HG02798 (cell line): Measurements from ENCODE around the gene EIF2A.
"Not testable (repeated sequence)": the region's sequence is repeated elsewhere in the genome, so short reads cannot be mapped to it uniquely, and the experiment has no call there.

ENCODE experiments used
- ATAC-seq: cut with Tn5 transposase; IDR thresholded peaks from one replicate; pipeline ENCODE4 v1.9.1; 2021; ENCODE audit warnings: mild to moderate bottlenecking; ENCODE audit not compliant: unreplicated experiment, poor library complexity

Gene EIF2A

DNA sequence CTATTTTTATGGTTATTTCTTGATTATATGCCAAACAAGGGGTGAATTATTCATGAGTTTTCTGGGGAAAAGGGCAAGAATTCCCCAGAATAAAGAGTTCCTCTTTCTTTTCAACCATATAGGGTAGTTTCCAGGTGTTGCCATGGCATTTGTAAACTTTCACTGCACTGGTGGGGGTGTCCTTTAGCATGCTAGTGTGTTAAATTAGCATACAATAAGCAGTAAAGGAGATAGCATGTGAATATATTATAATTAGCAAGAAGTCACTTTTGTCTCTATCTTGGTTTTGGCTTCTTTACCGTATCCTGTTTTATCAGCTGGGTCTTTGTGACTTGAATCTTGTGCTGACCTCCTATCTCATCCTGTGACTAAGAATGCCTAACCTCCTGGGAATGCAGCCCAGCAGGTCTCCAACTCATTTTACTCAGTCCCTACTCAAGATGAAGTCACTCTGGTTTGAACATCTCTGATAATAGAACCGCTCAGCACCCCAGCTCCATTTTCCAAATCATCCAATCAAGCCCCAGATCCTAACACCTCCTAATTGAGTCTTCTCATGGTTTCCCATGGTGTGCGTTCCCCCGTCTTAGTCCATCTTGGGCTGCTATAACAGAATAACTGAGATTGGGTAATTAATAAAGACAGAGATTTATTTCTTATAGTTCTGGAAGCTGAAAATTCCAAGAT lies 53.2 kb downstream of the EIF2A start:
- no peak for ATAC-seq

DNA sequence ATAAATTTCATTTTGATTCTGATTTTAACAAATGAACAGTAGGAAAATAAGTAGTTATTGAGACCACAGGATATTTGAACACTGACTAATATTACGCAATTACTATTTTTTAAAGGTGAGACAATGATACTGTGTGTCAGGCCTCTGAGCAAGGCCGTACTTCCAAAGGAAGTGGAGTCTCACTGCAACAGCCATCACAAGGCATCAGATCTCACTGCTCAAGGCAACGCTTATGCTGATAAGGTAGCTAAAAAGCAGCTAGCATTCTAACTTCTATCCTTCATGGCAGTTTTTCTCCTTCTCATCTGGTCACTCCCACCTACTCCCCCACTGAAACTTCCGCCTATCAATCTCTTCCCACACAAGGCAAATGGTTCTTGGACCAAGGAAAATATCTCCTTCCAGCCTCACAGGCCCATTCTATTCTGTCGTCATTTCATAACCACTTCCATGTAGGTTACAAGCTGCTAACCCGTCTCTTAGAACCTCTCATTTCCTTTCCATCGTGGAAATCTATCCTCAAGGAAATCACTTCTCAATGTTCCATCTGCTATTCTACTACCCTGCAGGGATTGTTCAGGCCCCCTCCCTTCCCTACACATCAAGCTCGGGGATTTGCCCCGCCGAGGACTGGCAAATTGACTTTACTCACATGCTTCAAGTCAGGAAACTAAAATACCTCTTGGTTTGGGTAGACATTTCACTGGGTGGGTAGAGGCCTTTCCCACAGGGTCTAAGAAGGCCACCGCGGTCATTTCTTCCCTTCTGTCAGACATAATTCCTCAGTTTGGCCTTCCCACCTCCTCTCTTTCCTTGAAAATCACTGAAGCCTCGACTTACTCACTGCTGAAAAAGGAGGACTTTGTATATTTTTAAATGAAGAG lies 54.3 kb downstream of the EIF2A start:
- not testable (repeated sequence) for ATAC-seq

DNA sequence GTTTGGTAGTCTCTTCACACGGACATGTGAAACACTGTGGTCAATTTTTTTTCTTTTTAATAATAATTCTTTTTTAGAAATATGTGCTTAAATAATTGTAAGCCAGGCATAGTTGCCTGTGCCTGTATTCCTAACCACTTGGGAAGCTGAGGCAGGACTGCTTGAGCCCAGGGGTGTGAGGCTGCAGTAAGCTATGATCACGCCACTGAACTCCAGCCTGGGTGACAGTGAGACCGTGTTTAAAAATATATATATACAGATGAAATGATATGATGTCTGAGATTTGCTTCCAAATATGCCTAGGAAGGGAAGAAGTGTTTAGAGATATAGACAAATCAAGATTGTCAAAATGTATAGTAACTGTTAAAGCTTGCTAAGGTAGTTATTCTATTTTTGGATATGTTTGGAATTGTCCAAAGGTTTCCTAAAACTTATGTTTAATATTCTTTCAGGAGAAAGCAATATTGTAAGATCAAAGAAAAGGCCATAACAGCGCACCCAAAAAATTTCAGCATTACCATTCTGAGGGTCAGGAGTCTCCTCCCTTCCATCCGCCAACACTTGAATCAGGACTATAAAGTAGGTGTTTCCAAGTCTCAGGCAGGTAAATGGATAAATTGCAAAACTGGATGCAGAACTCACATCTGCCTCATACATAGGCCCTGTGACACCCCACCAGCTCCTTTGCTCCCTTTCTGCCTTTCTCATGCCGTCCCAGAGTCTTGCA lies 56.0 kb downstream of the EIF2A start:
- peak; percentile 14 for ATAC-seq

DNA sequence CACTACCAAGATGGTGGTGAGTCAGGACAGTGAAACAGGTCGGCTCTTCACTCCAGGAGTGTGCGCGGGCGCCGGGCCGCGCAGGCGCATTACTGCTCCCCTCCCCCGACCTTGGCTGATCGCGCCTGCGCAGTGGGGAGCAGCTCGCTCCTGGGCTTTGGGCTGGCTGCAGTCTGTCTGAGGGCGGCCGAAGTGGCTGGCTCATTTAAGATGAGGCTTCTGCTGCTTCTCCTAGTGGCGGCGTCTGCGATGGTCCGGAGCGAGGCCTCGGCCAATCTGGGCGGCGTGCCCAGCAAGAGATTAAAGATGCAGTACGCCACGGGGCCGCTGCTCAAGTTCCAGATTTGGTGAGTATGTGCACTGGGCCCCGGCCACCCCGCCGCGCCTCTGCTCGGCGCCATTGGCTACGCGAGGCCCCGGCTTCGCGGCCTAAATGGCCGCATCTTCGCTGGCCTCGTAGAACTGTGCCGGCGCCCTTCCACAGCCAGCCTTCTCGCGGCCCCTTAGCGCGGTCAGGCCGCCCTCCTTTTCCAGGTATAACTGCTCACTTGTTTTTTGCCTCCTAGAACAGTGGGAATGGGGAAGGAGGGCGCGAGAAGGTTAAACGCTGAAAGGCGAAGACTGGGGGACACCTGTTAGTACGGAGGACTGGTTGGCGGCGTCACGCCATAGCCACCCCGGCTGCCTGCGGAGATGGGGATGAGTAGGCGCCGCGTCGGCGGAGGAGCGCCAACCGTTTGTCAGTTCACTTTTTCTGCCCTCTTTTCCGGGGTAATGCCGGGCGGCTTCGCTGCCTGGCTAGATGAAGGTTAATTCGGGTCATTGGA lies 56.8 kb downstream of the EIF2A start, which contains the start of gene SELENOT:
Gene SELENOT (plus strand): TSS at position 169 of the 827 bp plus-strand sequence. CDS start 42 bp downstream, at position 211.
- peak; percentile 69 for ATAC-seq

DNA sequence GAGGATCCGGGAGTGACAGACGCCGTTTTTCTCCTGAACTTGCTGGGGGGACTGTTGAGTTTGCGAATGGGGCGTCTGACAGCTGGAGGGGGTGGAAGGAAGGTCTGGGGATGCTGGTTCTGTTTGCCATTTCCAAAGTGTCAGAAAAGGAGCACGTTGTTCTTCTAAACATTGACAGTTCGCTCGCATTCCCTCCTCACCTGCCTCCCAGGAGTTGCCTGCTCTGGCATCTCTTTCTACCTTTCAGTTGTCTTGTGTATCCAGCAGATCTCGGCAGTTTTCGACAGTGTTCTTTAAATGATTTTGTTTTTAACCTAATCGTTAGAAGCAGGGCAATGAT lies 57.4 kb downstream of the EIF2A start:
- peak; percentile 0 for ATAC-seq

DNA sequence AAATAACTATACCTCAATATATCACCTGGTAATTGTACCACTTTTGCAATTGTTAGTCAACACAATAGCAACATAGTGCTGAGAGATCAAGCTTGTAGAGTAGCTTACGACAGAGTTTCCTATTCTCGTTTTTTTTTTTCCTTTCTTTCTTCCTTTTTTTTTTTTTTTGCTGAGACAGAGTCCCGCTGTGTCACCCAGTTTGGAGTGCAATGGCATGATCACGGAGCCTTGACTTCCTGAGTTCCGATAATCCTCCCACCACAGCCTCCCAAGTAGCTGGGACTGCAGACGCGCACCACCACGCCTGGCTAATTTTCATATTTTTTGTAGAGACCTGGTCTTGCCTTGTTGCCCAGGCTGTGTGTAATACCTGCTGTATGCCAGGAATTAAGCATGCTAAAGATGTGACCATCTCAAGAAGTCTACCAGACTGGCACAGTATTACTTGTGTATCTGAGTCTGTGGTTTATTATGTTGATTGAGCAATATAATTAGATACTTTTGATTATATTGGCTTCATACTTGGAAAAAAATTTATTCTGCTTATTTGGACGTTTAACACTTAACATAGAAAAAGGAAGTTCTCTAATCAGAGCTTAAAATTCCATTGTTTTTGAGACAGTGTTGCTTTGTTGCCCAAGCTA lies 59.5 kb downstream of the EIF2A start:
- no peak for ATAC-seq

DNA sequence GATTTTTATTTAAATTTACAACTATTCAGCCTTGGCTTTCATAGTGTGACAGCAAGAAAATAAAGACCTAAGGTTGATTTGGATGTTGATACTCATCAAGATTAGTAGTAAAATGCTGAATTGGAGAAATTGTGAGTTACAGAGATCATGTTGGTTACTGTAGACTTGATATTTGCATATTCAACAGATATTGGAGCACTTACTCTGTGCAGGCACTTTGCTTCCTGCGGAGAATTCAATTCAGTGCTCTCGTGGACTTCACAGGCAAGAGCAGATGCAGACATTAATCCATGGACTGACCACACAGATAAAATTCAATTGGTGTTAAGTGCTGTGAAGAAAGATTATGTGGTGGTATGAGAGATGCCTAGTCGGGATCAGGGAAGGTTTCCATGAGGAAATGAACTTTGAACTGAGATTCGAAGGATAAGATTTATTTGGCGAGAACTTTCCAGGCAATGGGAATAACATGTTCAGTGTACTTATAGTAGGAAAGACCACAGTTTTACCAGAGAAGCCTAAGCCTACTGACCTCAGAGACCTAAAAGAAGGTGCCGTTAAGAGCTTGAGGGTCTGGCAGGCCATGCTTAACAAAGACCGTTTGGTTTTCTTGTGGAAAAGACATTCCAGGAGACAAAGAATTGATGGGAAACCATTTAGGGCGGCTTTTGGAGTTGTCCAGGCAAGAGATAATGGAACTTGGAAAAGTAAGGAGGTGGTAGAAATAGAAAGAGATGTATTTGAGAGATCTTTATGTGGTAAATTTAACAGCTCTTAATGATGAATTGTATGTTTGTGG lies 60.9 kb downstream of the EIF2A start:
- ATAC-seq, result no peak

DNA sequence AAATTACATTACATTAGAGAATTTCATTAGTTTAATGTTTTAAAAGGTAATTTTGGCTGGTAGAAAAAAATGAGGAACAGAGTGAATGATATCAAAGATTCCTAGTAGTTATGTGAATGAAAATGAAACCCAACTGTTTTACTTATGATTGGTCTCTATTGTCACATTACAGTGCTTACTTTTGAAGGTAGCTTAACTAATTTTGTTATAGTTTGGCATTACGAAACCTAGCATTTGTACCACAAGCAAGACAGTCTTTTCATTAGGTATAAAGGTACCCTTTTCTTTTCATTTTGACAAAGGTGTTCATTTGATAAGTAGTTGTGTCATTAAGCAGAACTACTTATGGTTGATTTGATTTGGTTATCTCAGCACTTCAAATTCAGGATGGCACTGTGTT lies 63.4 kb downstream of the EIF2A start:
- ATAC-seq, result no peak

DNA sequence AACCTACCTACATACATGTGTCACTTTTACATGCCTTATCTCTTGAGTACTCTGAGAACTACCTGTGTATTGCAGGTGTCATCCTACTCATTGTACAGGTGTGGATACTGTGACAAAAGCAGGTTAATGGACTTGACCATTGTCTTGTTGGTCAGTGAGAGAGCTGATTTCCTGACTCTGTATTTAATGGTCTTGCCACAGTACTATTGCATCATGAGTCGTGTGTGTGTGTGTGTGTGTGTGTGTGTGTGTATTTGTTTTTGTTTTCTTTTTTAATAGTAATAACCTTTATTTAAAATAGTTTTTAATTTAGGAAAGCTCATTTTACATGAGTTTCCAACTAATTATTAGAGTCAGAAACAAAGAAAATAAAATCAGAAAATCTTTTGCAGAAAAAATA lies 64.2 kb downstream of the EIF2A start:
- no peak for ATAC-seq

DNA sequence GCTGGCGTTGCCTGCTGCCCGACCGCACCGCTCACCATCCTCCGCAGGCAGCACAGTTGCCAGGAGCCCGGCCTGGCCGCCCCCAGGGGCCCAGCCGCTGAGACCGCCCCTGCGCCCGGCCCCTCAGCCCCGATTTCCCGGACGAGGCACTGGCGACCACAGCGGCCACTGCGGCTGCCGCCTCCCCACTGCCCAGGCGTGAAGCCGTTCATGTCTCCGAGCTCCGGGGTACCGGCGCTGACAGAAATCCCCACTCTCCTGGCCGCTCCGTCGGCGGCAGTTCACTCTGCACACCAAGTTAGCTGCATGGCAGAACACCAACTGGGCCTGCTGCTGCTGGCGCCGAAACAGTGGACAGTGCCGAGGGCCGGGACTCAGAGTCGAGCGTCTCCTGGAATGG lies 65.1 kb downstream of the EIF2A start:
- ATAC-seq, result no peak

DNA sequence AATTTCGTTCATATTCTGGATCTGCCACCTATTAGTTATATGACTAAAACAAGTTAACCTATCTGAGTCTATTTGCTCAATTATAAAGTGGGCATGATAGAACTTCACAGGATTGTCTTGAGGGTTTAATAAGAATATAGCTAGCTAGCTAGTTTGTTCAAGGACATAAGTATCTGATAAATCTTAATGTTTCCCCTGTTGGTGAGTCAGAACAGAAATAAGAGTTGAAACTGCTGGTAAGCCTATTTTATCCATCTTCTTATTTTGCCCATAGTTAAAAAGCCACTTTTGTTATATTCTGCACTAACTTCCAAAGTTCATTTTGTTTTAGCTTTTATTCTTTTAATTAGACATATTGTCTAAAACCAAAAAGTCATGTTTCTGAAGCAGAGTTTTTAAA lies 65.9 kb downstream of the EIF2A start:
- no peak for ATAC-seq

DNA sequence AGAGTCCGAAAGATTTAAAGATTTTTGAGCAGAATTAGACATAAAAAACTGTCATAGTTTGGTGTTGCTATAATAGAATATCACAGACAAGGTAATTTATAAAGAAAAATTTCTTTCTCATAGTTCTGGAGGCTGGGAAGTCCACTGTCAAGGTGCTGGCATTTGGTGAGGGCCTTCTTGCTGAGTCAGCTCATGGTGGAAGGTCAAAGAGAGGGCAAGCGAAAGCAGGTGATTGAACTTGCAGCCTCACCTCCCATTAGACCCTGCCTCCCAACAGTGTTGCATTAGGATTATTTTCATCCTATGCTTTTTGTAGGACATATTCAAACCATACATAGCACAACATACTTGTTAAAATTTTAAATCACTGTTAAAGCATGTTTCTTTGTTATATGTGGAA lies 66.4 kb downstream of the EIF2A start:
- no peak for ATAC-seq

DNA sequence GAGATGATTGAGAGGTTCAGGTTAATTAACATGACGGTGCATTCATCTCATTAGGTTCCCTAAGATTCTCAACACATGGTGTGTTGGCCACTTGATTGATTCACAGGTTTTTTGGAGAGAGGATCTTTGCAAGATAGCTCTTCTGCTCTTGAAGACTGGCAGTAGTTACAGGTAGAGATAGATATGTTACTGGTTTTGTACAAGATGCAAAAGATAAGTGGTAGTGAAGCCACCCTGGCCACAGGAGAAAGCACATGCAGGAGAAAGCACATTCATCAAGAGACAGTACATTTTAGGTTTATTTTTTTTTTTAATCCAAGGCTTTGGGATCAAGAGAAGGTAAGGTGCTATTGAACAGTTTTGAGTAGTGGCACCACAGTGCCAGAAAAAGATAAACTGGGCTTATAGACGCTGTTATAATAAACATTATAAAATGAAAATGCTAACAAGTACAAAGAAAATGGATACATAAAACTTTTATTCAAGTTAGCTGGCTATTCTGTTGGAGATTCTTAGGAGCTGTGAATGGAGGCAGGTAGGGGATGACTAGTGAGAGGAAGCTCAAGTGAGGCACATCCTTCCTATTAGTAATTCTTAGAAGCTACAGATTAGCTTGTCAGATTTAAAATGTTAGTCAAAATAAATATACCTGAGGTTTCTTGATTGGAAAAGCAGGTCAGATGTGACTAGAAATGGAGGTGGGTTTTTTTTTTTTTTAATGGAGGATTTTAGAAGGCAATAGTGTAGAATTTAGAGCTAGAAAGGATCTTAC lies 67.3 kb downstream of the EIF2A start:
- ATAC-seq, result no peak

DNA sequence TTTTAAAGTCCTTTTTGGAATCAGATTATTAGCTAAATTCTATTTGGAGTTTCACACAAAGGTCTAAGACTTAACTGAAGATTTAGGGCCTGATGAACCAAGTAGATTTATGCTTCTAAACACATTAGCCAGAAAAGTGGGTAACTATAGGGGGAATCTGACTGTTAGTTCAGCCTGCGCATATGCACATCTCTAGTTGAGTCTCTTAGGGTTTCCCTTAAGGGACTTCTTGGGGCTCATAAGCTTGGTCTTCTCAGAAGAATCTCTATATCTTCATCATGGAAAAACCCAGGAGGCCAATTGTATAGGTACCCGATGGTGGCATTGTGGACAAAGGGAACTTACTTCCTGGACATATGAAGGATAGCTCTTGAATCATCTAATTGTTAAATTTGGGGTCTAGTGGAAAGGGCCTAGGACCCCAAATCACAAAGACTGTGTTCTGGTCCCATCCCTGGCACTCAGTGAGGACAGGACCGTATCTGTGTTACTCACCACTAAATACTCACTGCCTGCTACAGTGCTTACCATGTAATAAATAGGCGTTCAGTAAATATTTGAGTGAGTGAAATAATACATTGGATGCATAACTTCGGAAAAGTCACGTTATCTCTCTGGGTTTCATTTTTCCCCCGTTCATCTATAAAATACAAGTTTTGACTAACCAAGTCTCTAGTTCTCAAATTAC lies 73.6 kb downstream of the EIF2A start:
- ATAC-seq, result no peak

DNA sequence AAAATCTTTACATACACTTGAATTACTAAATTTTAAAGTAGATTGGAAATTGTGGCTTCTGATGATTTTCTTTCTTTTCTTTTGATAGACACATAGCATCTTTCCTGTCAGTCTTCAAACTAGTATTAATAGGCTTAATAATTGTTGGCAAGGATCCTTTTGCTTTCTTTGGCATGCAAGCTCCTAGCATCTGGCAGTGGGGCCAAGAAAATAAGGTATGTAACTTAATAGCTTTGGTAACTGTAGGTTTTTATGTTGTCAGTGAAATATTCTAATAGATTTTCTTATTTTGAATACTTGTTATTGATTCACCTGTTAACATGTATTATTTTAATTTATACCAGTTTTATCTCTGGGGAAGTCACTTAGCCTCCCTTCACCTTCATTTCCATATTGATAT lies 76.4 kb downstream of the EIF2A start:
- not testable (repeated sequence) for ATAC-seq

DNA sequence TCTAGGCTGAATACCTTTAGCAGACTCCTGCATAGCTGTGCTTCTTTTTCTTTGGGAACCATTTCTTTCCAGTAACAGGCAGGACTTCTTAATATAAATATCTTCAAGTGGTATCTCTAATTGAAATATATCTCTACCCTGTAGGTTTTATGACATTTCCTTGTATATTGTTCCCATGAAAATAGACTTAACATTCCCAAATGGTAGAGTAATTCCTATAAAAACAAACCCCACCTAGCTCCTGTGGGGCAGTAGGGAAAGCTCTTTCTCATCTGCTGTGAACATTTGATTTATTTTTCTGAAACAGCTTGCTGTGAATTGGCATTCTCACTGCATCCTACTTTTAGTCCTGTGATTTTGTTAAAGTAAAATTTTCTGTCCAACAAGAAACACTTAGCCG lies 77.4 kb downstream of the EIF2A start:
- no peak for ATAC-seq

DNA sequence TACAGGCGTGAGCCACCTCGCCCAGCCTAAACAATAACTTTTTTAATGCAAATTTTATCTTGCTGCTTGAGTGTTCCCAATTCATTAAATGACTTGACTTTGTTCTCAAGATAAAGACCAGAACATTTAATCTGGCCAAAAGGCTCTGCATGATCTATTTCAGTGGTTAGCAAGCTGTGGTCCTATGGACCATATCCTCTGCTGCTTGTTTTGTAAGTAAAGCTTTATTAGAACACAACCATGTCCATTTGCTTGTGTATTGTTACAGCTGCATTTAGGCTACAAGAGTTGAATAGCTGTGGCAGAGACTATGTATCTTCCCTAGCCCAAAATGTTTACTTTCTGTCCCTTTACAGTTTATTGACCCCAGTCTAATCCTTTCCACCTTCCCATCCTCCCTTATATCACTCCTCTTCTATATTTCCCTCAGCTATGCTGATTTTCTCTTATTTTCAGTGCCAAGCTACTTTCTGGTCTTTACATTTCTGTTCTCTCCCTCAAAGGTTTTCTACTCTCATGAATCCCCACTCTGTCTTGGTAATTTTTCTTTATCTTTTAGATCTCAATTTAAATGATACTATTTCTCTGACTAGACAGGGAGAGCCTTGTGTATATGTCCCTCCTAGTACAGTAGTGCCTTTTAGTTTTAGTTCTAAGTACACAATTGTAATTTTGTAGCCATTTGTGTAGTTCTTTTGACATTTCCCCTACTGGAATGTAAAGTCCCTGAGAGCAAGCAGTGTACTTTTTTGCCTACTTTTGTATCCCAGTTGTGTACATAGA lies 79.8 kb downstream of the EIF2A start:
- no peak for ATAC-seq
